ENCODE measurements around the gene ANKS1B.

The ANKS1B gene

DNA sequence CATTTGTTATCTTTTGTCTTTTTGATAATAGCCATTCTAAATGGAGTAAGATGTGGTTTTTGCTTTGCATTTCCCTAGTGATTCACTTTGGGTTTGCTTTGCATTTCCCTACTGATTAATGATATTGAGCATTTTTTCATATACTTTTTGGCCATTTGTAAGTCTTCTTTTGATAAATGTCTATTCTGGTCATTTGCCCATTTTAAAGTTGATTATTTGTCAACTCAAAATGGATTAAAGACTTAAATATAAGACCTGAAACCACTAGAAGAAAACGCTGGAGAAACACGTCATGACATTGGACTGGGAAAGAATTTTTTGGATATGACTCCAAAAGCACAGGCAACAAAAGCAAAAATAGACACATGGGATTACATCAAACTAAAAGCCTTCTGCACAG lies 1191.6 kb downstream of the ANKS1B start:
- Histone ChIP-seq H3K4me1 (no peaks in the 10 kb centered on the region), H3K9me3 (no peaks in the 10 kb centered on the region), H3K27ac (no peak overlapping the region), H3K36me3 (no peaks in the 10 kb centered on the region), H3K27me3 (no peaks in the 10 kb centered on the region), H3K4me3 (no peak overlapping the region)
- intact Hi-C loops (cut with DNase I; ENCODE audit: low total_unique reads), result no loop called here
- no peak for DNase-seq
- TF ChIP-seq, protein P1, sequence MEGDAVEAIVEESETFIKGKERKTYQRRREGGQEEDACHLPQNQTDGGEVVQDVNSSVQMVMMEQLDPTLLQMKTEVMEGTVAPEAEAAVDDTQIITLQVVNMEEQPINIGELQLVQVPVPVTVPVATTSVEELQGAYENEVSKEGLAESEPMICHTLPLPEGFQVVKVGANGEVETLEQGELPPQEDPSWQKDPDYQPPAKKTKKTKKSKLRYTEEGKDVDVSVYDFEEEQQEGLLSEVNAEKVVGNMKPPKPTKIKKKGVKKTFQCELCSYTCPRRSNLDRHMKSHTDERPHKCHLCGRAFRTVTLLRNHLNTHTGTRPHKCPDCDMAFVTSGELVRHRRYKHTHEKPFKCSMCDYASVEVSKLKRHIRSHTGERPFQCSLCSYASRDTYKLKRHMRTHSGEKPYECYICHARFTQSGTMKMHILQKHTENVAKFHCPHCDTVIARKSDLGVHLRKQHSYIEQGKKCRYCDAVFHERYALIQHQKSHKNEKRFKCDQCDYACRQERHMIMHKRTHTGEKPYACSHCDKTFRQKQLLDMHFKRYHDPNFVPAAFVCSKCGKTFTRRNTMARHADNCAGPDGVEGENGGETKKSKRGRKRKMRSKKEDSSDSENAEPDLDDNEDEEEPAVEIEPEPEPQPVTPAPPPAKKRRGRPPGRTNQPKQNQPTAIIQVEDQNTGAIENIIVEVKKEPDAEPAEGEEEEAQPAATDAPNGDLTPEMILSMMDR (IDR thresholded peaks at IDR 0.05), result no peak

DNA sequence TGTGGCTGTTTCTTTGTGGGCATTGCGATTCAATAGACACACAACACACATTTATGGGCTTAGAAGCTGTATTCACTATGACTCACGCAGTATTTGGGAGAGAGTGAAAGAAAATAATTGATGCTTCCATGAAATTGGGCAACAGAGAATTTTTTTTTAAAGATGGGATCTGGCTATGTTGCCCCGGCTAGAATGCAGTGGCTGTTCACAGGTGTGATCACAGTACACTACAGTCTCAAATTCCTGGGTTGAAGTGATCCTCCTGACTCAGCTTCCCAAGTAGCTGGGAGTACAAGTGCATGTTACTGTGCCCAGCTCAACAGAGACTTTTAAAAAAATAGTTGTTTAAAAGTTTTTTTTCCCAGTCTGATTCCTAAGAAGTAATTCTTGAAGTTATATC lies 1193.3 kb downstream of the ANKS1B start:
- no peak overlapping the region for H3K27ac ChIP-seq
- H3K27me3 ChIP-seq, result no peaks in the 10 kb centered on the region
- intact Hi-C loops (cut with DNase I; ENCODE audit: low total_unique reads), result no loop called here
- H3K4me3 ChIP-seq, result no peak overlapping the region
- DNase-seq, result no peak
- H3K4me1 ChIP-seq, result no peaks in the 10 kb centered on the region
- H3K36me3 ChIP-seq, result no peaks in the 10 kb centered on the region
- TF ChIP-seq, protein P1 (IDR thresholded peaks at IDR 0.05), result no peak
- no peaks in the 10 kb centered on the region for H3K9me3 ChIP-seq

DNA sequence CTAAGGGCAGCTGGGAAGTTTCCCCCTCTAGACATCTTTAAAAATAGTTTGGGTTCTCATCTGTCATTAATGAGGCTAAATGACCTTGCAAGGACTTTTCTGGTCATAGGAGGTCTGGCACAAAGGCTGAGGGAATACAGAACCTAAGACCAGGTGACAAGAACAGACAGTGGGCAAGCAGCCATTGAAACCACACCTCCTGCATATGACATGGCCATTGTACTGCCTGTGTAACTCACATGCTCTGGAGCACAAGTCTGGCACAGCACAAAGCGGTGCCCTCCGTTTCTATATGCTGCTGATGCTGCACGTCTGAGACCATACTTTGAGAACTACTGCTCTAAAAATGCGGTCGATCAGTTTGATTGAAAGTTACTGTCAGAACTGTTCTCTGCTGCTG lies 1196.3 kb downstream of the ANKS1B start:
- H3K4me1 ChIP-seq, result no peaks in the 10 kb centered on the region
- no peak overlapping the region for H3K4me3 ChIP-seq
- H3K36me3 ChIP-seq, result peaks cover 0 to 4% (median 0%) of the 10 kb centered on the region in 3 donors
- H3K9me3 ChIP-seq, result no peaks in the 10 kb centered on the region
- TF ChIP-seq, protein P1 (IDR thresholded peaks at IDR 0.05), result no peak
- intact Hi-C loops (cut with DNase I; ENCODE audit: low total_unique reads), result no loop called here
- no peak overlapping the region for H3K27ac ChIP-seq
- DNase-seq, result no peak
- H3K27me3 ChIP-seq, result no peaks in the 10 kb centered on the region

DNA sequence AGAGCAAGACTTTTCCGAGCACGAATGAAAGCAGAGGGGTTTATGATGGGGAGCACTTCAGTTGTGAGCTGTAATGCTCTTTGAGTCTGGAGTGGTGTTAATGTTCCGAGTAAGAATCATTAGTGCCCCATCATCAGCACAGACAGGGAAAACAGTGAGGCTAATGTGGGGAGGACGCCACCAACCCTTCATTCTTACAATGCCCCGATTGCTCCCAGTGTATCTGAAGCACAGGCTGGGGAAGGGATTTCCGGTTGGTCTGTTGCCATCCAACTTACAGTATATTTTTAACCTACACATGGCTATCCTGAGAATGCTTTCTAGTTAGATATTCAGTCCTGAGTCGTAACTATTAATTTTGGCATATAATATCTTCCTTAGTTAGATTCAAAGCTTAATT lies 1198.1 kb downstream of the ANKS1B start:
- Histone ChIP-seq H3K27ac (no peak overlapping the region), H3K36me3 (peaks cover 0 to 4% (median 0%) of the 10 kb centered on the region in 3 donors), H3K9me3 (no peaks in the 10 kb centered on the region), H3K27me3 (no peaks in the 10 kb centered on the region), H3K4me3 (no peak overlapping the region), H3K4me1 (no peaks in the 10 kb centered on the region)
- intact Hi-C loops (cut with DNase I; ENCODE audit: low total_unique reads), result no loop called here
- DNase-seq, result no peak
- TF ChIP-seq, protein P1 (IDR thresholded peaks at IDR 0.05), result no peak

DNA sequence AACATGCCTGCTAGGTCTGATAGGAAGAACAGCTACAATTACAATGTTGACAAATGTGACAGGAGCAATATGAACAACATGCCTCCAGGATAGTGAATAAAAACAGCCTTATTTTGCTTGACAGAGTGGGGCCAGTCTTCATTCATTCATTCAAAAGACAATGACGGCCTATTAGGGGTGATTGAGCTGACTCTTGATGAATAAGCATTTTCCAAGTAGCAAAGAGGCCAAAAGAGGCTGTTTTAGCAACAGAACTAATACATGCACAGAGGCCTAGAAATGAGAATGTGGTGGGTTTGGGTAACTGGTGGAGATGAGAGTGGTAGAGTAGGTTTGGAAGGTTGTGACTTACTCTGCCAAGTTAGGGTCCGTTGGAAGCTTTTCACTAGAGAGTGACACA lies 1201.3 kb downstream of the ANKS1B start:
- Histone ChIP-seq H3K27ac (no peak overlapping the region), H3K27me3 (no peaks in the 10 kb centered on the region), H3K4me3 (no peak overlapping the region), H3K4me1 (no peaks in the 10 kb centered on the region), H3K36me3 (peaks cover 0 to 4% (median 0%) of the 10 kb centered on the region in 3 donors), H3K9me3 (no peaks in the 10 kb centered on the region)
- no peak for DNase-seq
- intact Hi-C loops (cut with DNase I; ENCODE audit: low total_unique reads), result no loop called here
- TF ChIP-seq, protein P1 (IDR thresholded peaks at IDR 0.05), result no peak

DNA sequence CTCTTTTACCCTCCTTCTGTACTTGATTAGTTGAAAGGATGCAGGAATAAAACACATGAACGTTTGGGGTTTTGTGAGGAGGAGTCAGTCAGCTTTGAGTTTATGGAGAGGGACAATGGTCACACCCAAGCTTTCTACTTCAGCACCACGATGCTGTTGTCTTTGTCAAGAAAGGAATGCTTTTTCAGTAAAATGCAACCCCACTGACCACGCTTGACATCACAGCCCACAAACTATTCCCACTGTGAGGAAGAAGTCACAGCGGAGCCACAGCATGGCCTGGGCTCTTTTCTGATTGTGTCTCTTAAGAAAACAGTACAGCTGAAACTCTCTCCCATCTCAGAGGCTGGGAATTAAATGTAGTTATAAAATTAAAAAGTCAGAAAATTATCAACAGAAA lies 1204.5 kb downstream of the ANKS1B start:
- H3K36me3 ChIP-seq, result peaks cover 0 to 4% (median 0%) of the 10 kb centered on the region in 3 donors
- H3K9me3 ChIP-seq, result no peaks in the 10 kb centered on the region
- H3K27me3 ChIP-seq, result no peaks in the 10 kb centered on the region
- no peak for DNase-seq
- TF ChIP-seq, protein P1 (IDR thresholded peaks at IDR 0.05), result no peak
- no peak overlapping the region for H3K4me3 ChIP-seq
- H3K4me1 ChIP-seq, result no peaks in the 10 kb centered on the region
- H3K27ac ChIP-seq, result no peak overlapping the region
- intact Hi-C loops (cut with DNase I; ENCODE audit: low total_unique reads), result no loop called here
